ENCODE measurements around the gene IFNG-AS1.
A peak's percentile ranks its signal among the peaks of the same experiment; 100 is the strongest.

Gene IFNG-AS1

GRCh38 chr12:67989184-67989920, at the start of gene IFNG-AS1:
TSS of gene IFNG-AS1 (plus strand) at chr12:67989447.
- no peak for DNase-seq

GRCh38 chr12:67939611-67940010, 49.6 kb upstream of the IFNG-AS1 start:
- DNase-seq = no peak

GRCh38 chr12:67940780-67941243, 48.4 kb upstream of the IFNG-AS1 start:
- no peak for DNase-seq

- DNase-seq = no peak
These were observed 46.5 kb upstream of the IFNG-AS1 start for GRCh38 chr12:67942724-67943123.

GRCh38 chr12:67943141-67943892, 45.9 kb upstream of the IFNG-AS1 start:
- DNase-seq = peak; percentile 67

GRCh38 chr12:67944093-67944492, 45.2 kb upstream of the IFNG-AS1 start:
- no peak for DNase-seq

GRCh38 chr12:67952787-67953186, 36.5 kb upstream of the IFNG-AS1 start:
- no peak for DNase-seq

- peak; percentile 21 for DNase-seq
These were observed 31.9 kb upstream of the IFNG-AS1 start for GRCh38 chr12:67957383-67957782.

- DNase-seq = no peak
These were observed 31.1 kb upstream of the IFNG-AS1 start for GRCh38 chr12:67958187-67958586.

- no peak for DNase-seq
These were observed 24.8 kb upstream of the IFNG-AS1 start for GRCh38 chr12:67964456-67964855.

- DNase-seq = no peak
These were observed 22.7 kb upstream of the IFNG-AS1 start for GRCh38 chr12:67966560-67966959.

- no peak for DNase-seq
These were observed 20.9 kb upstream of the IFNG-AS1 start for GRCh38 chr12:67968321-67968720.

- DNase-seq = no peak
These were observed 20.5 kb upstream of the IFNG-AS1 start for GRCh38 chr12:67968725-67969124.

- DNase-seq = no peak
These were observed 20.0 kb upstream of the IFNG-AS1 start for GRCh38 chr12:67969134-67969802.

- no peak for DNase-seq
These were observed 11.6 kb upstream of the IFNG-AS1 start for GRCh38 chr12:67977668-67978067.

GRCh38 chr12:67980391-67980790, 8.9 kb upstream of the IFNG-AS1 start:
- DNase-seq = no peak

- no peak for DNase-seq
These were observed 7.7 kb upstream of the IFNG-AS1 start for GRCh38 chr12:67981287-67982162.

- no peak for DNase-seq
These were observed 7.1 kb upstream of the IFNG-AS1 start for GRCh38 chr12:67982164-67982563.

- DNase-seq = no peak
These were observed 2.6 kb upstream of the IFNG-AS1 start for GRCh38 chr12:67986632-67987031.

GRCh38 chr12:67988601-67989021, 636 bp upstream of the IFNG-AS1 start:
- DNase-seq = no peak

GRCh38 chr12:67991158-67991557, 1.9 kb downstream of the IFNG-AS1 start:
- no peak for DNase-seq

- DNase-seq = no peak
These were observed 3.9 kb downstream of the IFNG-AS1 start for GRCh38 chr12:67993143-67993542.

GRCh38 chr12:67994046-67994445, 4.8 kb downstream of the IFNG-AS1 start:
- DNase-seq = no peak
